Peyer's patch (tissue), 4 donors: ENCODE measurements around the gene AUTS2. TPM values are rescaled to one million over a fixed set of nuclear protein-coding genes. Genes with fewer than 3 reads are reported as not detected.
A peak's percentile ranks its signal among the peaks of the same experiment; 100 is the strongest.

Experiments used
- DNase-seq, 3 donors: peaks; one replicate each; pipeline ENCODE4 v3.0.0-alpha.2; 2017 to 2019
- H3K27ac ChIP-seq, 4 donors: fragments of 200-600 bp; sonication (generic); one replicate each; pipeline ENCODE4 v1.5.1; 2016 to 2019
- H3K27me3 ChIP-seq, 2 donors: fragments of 200-600 bp; sonication (generic); one replicate each; pipeline ENCODE4 v1.5.1; 2019
- H3K36me3 ChIP-seq, 3 donors: fragments of 200-600 bp; sonication (generic); one replicate each; pipeline ENCODE4 v1.5.1; 2016 to 2019
- H3K4me1 ChIP-seq, 4 donors: fragments of 200-600 bp; sonication (generic); one replicate each; pipeline ENCODE4 v1.5.1; 2016 to 2019
- H3K4me3 ChIP-seq, 4 donors: fragments of 200-600 bp; sonication (generic); 1 replicate in 3 of 4; 2 replicates in 1 of 4; pipeline ENCODE4 v1.5.1; 2016 to 2019; ENCODE audit warnings: mild to moderate bottlenecking in 1 of 4
- H3K9me3 ChIP-seq, 4 donors: fragments of 200-600 bp; sonication (generic); one replicate each; pipeline ENCODE4 v1.5.1; 2016 to 2019; ENCODE audit warnings: mild to moderate bottlenecking in 1 of 4
- POLR2A ChIP-seq, 2 donors: fragments of 450-650 bp; IDR thresholded peaks; one replicate each; pipeline ENCODE4 v1.5.1; 2017; ENCODE audit warnings: antibody characterized with exemption in 2 of 2, mild to moderate bottlenecking in 2 of 2, moderate library complexity in 2 of 2
- total RNA-seq, 4 donors: library from RNA; depleted of rRNA; stranded (reverse); fragments of >200 nt; gene quantifications; one replicate each; pipeline ENCODE4 v1.1.0, GENCODE V29; 2016
- TF ChIP-seq, protein P1 (sequence below), 6 experiments: fragments of 450-650 bp in 4 of 6; fragments of 200-600 bp in 2 of 6; sonication (generic) in 1 of 6; IDR thresholded peaks; one replicate each; pipeline ENCODE4 v1.5.1; 2017 to 2019; ENCODE audit warnings: antibody characterized with exemption in 6 of 6, mild to moderate bottlenecking in 3 of 6, moderate library complexity in 1 of 6

AUTS2 gene
- total RNA-seq, 4 donors from 2014 or later, result 55.9 to 90.0 (median 72.6) TPM

DNA sequence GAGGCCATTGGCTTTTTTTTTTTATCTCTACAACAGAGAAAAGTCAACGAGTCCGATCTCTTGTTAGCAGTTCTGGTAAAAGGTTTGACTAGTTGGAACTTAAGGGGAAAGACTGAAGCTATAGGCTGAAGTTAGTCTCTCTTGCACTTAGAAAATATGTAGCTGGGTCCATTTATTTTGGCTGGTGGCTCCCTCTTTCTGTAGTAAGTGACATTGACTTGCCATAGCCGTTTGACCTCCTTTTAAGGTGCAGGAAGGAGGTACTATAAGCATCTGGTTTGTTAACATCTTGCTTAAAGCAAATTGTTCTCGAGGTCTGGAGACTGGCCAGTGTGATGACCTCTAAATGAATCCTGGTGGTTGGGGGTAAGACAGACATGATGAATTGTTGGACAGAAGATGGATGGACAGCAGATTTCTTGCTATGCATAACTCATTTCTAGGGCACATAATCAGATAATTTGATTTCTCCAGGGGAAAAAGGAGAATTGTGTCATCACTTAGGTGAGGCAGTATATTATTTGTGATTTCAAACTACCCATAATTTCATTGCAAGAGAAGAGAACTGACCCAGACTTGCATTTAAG is 1177.4 kb downstream of the AUTS2 start:
- no peaks in the 10 kb centered on the region for H3K4me1 ChIP-seq
- H3K36me3 ChIP-seq, result peaks cover 0 to 55% (median 4%) of the 10 kb centered on the region in 3 donors
- H3K4me3 ChIP-seq, result no peak overlapping the region
- no peak for DNase-seq
- no peaks in the 10 kb centered on the region for H3K27me3 ChIP-seq
- no peaks in the 10 kb centered on the region for H3K9me3 ChIP-seq
- H3K27ac ChIP-seq, result no peak overlapping the region
- TF ChIP-seq, protein P1, sequence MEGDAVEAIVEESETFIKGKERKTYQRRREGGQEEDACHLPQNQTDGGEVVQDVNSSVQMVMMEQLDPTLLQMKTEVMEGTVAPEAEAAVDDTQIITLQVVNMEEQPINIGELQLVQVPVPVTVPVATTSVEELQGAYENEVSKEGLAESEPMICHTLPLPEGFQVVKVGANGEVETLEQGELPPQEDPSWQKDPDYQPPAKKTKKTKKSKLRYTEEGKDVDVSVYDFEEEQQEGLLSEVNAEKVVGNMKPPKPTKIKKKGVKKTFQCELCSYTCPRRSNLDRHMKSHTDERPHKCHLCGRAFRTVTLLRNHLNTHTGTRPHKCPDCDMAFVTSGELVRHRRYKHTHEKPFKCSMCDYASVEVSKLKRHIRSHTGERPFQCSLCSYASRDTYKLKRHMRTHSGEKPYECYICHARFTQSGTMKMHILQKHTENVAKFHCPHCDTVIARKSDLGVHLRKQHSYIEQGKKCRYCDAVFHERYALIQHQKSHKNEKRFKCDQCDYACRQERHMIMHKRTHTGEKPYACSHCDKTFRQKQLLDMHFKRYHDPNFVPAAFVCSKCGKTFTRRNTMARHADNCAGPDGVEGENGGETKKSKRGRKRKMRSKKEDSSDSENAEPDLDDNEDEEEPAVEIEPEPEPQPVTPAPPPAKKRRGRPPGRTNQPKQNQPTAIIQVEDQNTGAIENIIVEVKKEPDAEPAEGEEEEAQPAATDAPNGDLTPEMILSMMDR (IDR thresholded peaks at IDR 0.05), result peak in 3 of 6 experiments; percentile 20 to 23 (median 20)
- TF ChIP-seq POLR2A (IDR thresholded peaks at IDR 0.05), result no peak

DNA sequence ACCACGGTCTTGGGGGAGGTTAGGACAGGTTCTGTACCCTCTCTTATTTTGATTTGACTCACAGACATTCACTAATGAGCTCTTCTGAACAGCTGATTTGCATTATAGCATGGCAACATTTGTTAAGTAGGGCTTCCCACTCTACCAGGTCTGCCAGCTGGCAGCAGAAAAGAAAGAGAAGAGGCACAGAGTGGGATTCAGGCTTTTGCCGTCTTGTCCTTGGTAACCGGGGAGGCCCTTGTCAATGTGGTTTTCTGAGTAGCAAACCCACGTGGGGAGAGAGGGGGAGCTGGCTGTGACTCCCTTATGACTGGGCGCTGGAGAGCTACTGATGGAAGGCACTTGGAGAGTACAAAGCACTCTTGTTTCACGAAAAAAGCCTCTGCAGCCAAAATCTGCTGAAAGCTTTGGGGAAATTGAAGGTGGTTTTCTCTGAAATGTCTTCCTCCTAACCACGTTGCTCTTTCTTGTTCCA is 1178.4 kb downstream of the AUTS2 start:
- DNase-seq, result no peak
- no peaks in the 10 kb centered on the region for H3K4me1 ChIP-seq
- H3K9me3 ChIP-seq, result no peaks in the 10 kb centered on the region
- TF ChIP-seq POLR2A (IDR thresholded peaks at IDR 0.05), result no peak
- TF ChIP-seq, protein P1 (IDR thresholded peaks at IDR 0.05), result no peak
- H3K27me3 ChIP-seq, result no peaks in the 10 kb centered on the region
- no peak overlapping the region for H3K4me3 ChIP-seq
- H3K27ac ChIP-seq, result no peak overlapping the region
- H3K36me3 ChIP-seq, result peaks cover 0 to 49% (median 4%) of the 10 kb centered on the region in 3 donors

DNA sequence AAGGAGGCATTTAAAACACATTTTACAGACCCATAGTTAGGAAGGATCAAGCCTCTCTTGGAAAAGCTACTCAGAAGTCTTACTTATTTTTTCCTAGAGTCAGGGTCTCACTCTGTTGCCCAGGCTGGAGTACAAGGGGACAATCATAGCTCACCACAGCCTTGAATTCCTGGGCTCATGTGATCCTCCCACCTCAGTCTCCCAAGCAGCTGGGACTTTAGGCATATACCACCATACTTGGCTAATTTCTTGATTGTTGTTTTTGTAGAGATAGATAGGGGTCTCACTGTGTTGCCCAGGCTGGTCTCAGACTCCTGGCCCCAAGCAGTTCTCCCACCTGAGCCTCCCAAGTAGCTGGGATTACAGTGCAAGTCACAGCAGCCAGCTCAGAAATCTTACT is 1179.0 kb downstream of the AUTS2 start:
- Histone ChIP-seq H3K4me3 (no peak overlapping the region), H3K4me1 (no peaks in the 10 kb centered on the region), H3K36me3 (peaks cover 0 to 49% (median 4%) of the 10 kb centered on the region in 3 donors), H3K27ac (no peak overlapping the region), H3K9me3 (no peaks in the 10 kb centered on the region), H3K27me3 (no peaks in the 10 kb centered on the region)
- no peak for TF ChIP-seq POLR2A (IDR thresholded peaks at IDR 0.05)
- TF ChIP-seq, protein P1 (IDR thresholded peaks at IDR 0.05), result no peak
- no peak for DNase-seq

DNA sequence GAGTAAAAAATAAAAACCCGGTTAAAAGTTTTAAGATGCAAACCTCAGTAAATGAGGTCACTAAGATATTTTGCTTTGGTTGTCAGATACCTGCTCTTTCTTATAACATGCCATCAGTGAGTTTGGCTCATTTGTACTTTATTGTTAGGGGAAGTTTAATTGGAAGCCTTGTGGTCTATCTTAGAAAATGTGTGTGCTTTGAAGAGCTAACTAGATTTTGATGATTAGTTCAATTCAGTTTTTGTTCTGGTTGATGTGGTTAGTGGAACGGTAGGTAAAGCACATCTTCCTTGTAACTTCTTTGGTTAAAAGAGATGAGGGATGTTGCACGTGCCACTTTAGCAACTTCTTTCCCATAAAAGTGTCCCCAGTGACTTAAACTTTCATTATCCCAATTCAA is 1180.3 kb downstream of the AUTS2 start:
- H3K27ac ChIP-seq, result no peak overlapping the region
- H3K4me3 ChIP-seq, result no peak overlapping the region
- no peak for DNase-seq

DNA sequence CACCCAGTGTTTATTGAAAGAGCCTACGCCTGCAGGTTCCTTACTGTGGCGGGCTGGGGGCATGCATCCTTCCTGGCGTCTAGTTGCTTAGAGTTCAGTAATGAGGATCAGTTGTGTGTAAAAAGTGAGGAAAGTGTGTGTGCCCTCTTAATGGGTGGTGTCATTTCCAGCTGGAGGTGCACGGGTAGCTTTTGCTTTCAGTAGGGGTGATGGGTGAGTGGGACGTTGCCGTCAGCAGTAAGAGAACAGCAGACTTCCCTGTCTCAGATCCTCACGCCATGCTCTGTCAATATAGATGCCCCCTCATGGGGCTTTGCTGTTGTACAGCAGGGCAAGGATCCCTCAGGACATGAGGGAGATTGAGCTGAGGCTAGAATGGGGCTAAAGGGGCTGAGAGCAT is 1181.0 kb downstream of the AUTS2 start:
- H3K36me3 ChIP-seq, result peaks cover 0 to 56% (median 0%) of the 10 kb centered on the region in 3 donors
- H3K4me3 ChIP-seq, result no peak overlapping the region
- no peak for TF ChIP-seq POLR2A (IDR thresholded peaks at IDR 0.05)
- TF ChIP-seq, protein P1 (IDR thresholded peaks at IDR 0.05), result no peak
- DNase-seq, result no peak
- no peaks in the 10 kb centered on the region for H3K4me1 ChIP-seq
- H3K9me3 ChIP-seq, result no peaks in the 10 kb centered on the region
- no peak overlapping the region for H3K27ac ChIP-seq
- H3K27me3 ChIP-seq, result no peaks in the 10 kb centered on the region

More for the DNA sequence above, 1180.3 kb downstream of the AUTS2 start:
- Histone ChIP-seq H3K9me3 (no peaks in the 10 kb centered on the region), H3K4me1 (no peaks in the 10 kb centered on the region), H3K36me3 (peaks cover 0 to 58% (median 0%) of the 10 kb centered on the region in 3 donors), H3K27me3 (no peaks in the 10 kb centered on the region)
- TF ChIP-seq, protein P1 (IDR thresholded peaks at IDR 0.05), result no peak
